SH-SY5Y (cell line): ENCODE data around the gene PRUNE2.

ENCODE experiments used
- GATA2 ChIP-seq: IDR thresholded peaks from 2 replicates; pipeline ENCODE4 v1.6.1; 2011; ENCODE audit warnings: mild to moderate bottlenecking, low read depth, low read length
- GATA3 ChIP-seq: IDR thresholded peaks from 2 replicates; pipeline ENCODE4 v1.6.1; 2011; ENCODE audit warnings: low read depth, mild to moderate bottlenecking, low read length, moderate library complexity

DNA sequence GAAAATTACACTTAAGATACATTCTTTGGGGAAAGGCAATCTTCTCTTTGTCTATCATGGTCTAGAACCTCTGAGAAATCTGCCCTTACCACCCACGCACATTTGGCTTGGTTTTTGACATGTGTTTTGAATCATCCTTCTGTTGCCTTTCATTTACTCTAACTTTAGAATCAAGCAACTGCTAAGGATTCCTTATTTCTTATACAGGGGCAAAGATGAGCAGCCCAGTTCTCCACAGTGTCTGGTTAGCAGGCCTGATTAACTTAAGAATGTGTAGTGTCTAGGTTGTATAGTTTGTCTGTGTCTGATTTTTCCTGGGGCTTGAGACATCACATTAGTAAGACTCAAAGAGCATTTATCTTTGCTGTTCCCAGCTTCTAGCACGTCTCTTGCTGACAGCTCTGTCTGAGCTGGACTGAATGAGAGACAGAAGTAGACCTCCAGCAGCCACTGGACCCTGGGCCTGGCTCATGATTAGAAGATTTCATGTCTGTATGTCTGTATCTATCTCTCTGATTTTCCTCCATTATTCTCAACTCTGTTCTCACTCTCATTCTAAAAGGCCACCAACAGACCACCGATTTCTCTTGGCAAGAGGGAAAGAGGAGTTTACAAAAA is 173.5 kb downstream of the PRUNE2 start:
- TF ChIP-seq GATA2 = no peak
- no peak for TF ChIP-seq GATA3
